Naive thymus-derived CD8-positive, alpha-beta T cell (primary cell): Measurements from ENCODE around the gene KIF6. TPM values are rescaled to one million over a fixed set of nuclear protein-coding genes. Genes with fewer than 3 reads are reported as not detected.

Experiments
- ATAC-seq, 2 donors: fragments of 150-1000 bp; cut with Tn5 transposase in 1 of 2; sonication (Bioruptor Pico), chemical (Tn5 transposase) in 1 of 2; 1 replicate in 1 of 2; 2 replicates in 1 of 2; pipeline ENCODE4 v1.10.0; 2021; ENCODE audit warnings: mild to moderate bottlenecking in 2 of 2, moderate library complexity in 2 of 2
- POLR2A ChIA-PET: fragments of 350-600 bp; sonication (Branson Sonifier 250); formaldehyde crosslinking; loops from one replicate; lab custom pipeline; 2021; ENCODE audit warnings: antibody characterized with exemption; lab: Charles Lee
- DNase-seq, 10 donors: peaks; one replicate each; pipeline versions ENCODE4 v3.0.0 to v3.0.0-alpha.2; 2020 to 2022
- H3K27ac Mint-ChIP-seq, 10 donors: one replicate each; pipeline ENCODE4 v1.8.0; 2020 to 2022; ENCODE audit warnings: mild to moderate bottlenecking in 10 of 10, mixed read lengths in 10 of 10, moderate library complexity in 4 of 10, inconsistent platforms in 1 of 10
- H3K27me3 Mint-ChIP-seq, 5 donors: one replicate each; pipeline ENCODE4 v1.8.0; 2021 to 2022; ENCODE audit warnings: mixed read lengths in 5 of 5
- H3K36me3 Mint-ChIP-seq, 3 donors: one replicate each; pipeline ENCODE4 v1.8.0; 2020 to 2022; ENCODE audit warnings: mixed read lengths in 3 of 3, mild to moderate bottlenecking in 2 of 3, inconsistent platforms in 1 of 3
- H3K4me1 Mint-ChIP-seq, 4 donors: one replicate each; pipeline ENCODE4 v1.8.0; 2021 to 2022; ENCODE audit warnings: mixed read lengths in 4 of 4
- H3K4me3 Mint-ChIP-seq, 10 donors: one replicate each; pipeline ENCODE4 v1.8.0; 2020 to 2022; ENCODE audit warnings: mild to moderate bottlenecking in 10 of 10, mixed read lengths in 10 of 10, moderate library complexity in 6 of 10, inconsistent platforms in 1 of 10
- H3K9me3 Mint-ChIP-seq, 9 donors: one replicate each; pipeline ENCODE4 v1.8.0; 2020 to 2022; ENCODE audit warnings: mixed read lengths in 9 of 9, mild to moderate bottlenecking in 3 of 9, inconsistent platforms in 1 of 9, moderate library complexity in 1 of 9
- polyA plus RNA-seq, 3 donors: library from polyadenylated mRNA; unstranded; fragments of 300-500 nt; fragmentation: Illumina TruSeq; gene quantifications; one replicate each; pipeline ENCODE4 v1.2.3, GENCODE V29; 2021
- total RNA-seq, 8 experiments: library from RNA in 2 of 8; stranded (reverse) in 2 of 8; gene quantifications; one replicate each; pipeline ENCODE4 v1.2.3 and lab custom pipeline; 2021 to 2026

The KIF6 gene
- total and polyA plus RNA-seq, 5 experiments from 2014 or later = 0.39 TPM; not detected in 4

DNA sequence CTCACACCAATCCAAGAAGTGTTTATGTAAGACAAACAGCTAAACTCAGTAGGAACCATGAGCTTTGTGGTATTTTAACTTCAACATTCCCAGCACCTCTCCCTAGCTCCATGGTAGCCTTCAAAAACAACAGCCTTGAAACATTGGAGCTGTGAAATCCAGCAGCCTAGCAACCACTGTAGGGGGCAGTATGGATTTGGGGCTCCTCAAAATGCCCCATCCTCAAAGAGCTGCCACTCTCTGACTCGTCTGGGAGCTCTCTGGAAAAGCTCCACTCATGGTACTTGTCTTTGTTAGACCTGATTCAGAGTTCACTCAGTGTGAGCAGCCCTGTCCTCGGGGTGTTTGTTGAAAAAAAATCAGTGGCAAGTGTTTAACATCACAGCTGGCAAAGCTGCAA is 82.9 kb downstream of the KIF6 start:
- no peak overlapping the region for H3K4me3 Mint-ChIP-seq
- DNase-seq = no peak
- peaks cover 10 to 42% (median 14%) of the 10 kb centered on the region in 5 donors for H3K27me3 Mint-ChIP-seq
- POLR2A ChIA-PET = no interaction called here
- peaks cover 0 to 5% (median 0%) of the 10 kb centered on the region in 9 donors for H3K9me3 Mint-ChIP-seq
- H3K4me1 Mint-ChIP-seq = no peaks in the 10 kb centered on the region
- no peaks in the 10 kb centered on the region for H3K36me3 Mint-ChIP-seq
- no peak overlapping the region for H3K27ac Mint-ChIP-seq
- ATAC-seq = no peak

DNA sequence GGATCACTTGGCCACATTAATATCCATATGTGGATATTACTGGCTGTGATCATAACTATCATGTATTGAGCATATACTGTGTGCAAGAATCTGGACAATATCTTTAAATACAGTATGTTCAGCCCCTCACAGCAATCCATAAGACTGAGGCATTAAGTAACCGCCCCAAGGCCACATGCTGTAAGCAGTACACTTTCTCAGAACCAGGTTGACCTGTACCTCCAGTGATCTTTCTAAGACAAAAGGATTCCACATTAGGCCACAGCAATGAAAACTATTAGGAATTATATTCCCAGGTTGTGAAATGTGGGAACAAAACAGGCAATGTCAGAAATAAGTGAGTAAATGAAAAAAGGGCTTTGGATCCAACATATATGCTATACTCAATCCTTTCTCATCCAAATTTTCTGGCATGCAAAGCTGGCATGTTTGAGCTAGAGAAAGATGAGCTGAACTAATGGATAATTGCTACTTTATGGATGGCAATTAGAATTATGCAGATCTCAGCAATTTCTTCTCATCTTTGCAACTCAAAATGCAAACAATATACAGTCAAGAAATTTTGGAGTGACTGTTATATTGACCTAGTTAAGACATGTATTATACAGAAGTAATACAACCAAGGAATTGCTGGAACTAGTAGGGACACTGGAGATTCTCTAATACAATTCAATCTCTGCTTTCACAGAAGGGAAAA is 86.9 kb downstream of the KIF6 start:
- ATAC-seq = no peak
- POLR2A ChIA-PET = no interaction called here
- H3K4me1 Mint-ChIP-seq = no peaks in the 10 kb centered on the region
- no peaks in the 10 kb centered on the region for H3K9me3 Mint-ChIP-seq
- no peak overlapping the region for H3K4me3 Mint-ChIP-seq
- peaks cover 10 to 35% (median 15%) of the 10 kb centered on the region in 5 donors for H3K27me3 Mint-ChIP-seq
- no peak for DNase-seq
- H3K27ac Mint-ChIP-seq = no peak overlapping the region
- no peaks in the 10 kb centered on the region for H3K36me3 Mint-ChIP-seq

DNA sequence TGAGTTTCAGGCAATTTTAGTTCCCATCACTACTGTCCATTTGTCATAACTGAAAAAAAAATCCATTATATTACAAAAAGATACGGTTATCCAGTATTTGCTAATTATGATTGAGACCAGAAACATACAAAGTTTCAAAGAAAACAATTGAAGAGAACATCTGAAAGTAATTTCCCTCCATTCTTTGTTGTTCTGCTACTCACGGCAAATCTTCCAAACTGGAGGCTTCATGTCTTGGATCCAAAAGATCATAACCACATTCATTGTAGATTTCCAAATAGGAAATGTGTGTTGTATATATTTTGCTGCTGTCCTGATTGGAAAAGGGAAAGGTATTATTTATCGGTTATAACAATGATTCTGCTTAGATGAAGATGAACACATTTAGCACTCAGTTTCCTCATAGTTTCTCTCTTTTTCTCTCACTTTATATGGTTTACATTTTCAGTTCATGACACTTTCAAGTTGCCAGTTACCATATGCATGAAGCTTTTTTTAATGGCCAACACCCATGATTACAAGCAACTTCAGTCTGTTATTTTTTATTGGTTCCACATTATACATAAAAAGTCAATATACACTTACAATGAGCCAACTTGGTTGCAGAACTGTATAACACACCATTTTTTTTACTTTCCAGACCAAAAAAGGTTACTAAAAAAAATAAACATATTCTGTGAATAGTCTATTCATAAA is 90.4 kb downstream of the KIF6 start:
- peaks cover 0 to 2% (median 0%) of the 10 kb centered on the region in 3 donors for H3K36me3 Mint-ChIP-seq
- POLR2A ChIA-PET = no interaction called here
- peaks cover 0 to 2% (median 0%) of the 10 kb centered on the region in 9 donors for H3K9me3 Mint-ChIP-seq

DNA sequence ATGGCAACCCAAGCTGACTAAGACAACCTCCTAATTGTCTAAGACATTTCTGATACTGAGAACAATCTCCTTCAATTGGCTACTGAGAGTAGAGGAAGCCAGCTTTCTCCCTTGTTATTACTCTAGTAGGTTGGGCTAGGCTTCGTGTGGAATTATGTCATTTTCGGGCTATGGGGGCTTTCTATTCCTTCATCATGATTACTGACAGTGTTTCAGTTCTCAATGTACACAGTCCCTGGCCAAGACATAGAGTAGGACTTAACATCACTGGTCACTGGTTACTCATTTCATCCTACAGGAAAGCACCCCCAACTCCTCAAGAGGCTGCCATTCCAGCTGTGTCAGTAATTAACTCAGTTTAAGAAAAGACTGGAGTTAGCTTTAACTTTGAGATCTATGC is 100.0 kb downstream of the KIF6 start:
- no peak overlapping the region for H3K4me3 Mint-ChIP-seq
- peaks cover 8 to 36% (median 13%) of the 10 kb centered on the region in 5 donors for H3K27me3 Mint-ChIP-seq
- peaks cover 0 to 3% (median 0%) of the 10 kb centered on the region in 9 donors for H3K9me3 Mint-ChIP-seq
- no peak for ATAC-seq
- DNase-seq = no peak
- H3K27ac Mint-ChIP-seq = no peak overlapping the region
- H3K36me3 Mint-ChIP-seq = peaks cover 0 to 3% (median 0%) of the 10 kb centered on the region in 3 donors
- POLR2A ChIA-PET = no interaction called here
- H3K4me1 Mint-ChIP-seq = no peaks in the 10 kb centered on the region

More for the DNA sequence above, 90.4 kb downstream of the KIF6 start:
- ATAC-seq (no peak), DNase-seq (no peak)
- no peaks in the 10 kb centered on the region for H3K4me1 Mint-ChIP-seq
- no peak overlapping the region for H3K4me3 Mint-ChIP-seq
- peaks cover 8 to 29% (median 10%) of the 10 kb centered on the region in 5 donors for H3K27me3 Mint-ChIP-seq
- H3K27ac Mint-ChIP-seq = no peak overlapping the region

DNA sequence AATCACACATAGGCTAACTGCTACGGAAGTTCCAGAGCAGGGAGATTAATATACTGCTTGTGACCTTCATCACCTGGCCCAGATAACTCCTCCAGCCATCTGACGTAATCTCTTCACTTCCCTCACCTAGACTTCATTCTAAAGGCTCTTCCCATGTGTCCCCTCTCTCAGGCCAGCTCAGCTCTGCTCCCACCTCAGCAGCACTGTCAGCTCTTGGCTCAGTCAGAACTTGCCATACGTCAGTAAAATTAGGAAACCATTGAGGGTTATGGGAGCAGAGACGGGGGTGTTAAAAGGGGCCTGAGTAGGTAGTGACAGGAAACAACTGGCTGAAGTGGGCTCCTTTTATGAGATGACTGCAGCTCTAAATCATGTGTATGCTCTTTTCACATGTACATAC is 101.5 kb downstream of the KIF6 start:
- POLR2A ChIA-PET = no interaction called here
- Mint-ChIP-seq H3K36me3 (no peaks in the 10 kb centered on the region), H3K27ac (no peak overlapping the region), H3K4me3 (no peak overlapping the region), H3K9me3 (peaks cover 0 to 1% (median 0%) of the 10 kb centered on the region in 9 donors), H3K27me3 (peaks cover 8 to 26% (median 10%) of the 10 kb centered on the region in 5 donors), H3K4me1 (no peaks in the 10 kb centered on the region)
- ATAC-seq (no peak), DNase-seq (no peak)

DNA sequence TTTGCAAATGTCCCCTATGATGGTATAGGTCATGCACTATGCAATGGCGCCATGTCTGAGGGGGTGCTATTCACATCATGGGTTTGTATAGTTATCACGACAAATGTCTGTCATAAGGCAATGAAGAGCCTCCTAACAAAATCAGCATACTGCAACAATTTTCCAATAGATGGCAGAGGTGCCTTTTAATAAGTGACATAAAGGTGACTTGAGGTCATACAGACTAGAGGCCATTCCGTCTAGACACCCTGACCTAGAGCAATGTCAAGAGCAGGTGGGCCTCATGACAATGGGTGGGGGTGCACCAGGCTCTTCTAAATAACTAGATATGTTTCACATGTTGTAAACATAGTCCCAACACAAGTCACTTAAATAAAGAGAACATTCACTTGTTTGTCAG is 107.7 kb downstream of the KIF6 start:
- Mint-ChIP-seq H3K4me3 (no peak overlapping the region), H3K36me3 (no peaks in the 10 kb centered on the region), H3K27ac (no peak overlapping the region), H3K27me3 (peaks cover 2 to 12% (median 5%) of the 10 kb centered on the region in 5 donors), H3K9me3 (no peaks in the 10 kb centered on the region), H3K4me1 (no peaks in the 10 kb centered on the region)
- DNase-seq (no peak), ATAC-seq (no peak)
- POLR2A ChIA-PET = no interaction called here

DNA sequence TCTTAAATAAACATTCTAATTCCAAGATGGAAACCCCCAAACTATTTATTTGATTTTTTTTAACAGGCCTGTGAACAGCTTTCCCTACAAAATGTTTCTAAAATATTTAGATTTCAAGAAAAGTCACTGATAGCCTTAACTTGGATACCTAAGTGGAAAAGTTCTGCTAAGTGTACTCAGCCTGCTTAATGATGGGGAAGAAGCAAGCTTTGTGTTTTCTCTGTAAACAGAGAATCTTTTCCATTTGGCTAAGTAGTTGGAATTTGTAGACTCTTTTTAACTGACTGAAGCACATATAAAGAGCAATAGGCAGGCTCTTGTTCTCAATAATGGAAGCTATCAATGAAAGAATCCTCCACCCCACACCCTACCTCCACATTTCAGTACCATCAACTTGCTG is 108.2 kb downstream of the KIF6 start:
- POLR2A ChIA-PET = no interaction called here
- H3K27me3 Mint-ChIP-seq = peaks cover 2 to 12% (median 5%) of the 10 kb centered on the region in 5 donors
- no peak for ATAC-seq
- H3K4me3 Mint-ChIP-seq = no peak overlapping the region
- no peaks in the 10 kb centered on the region for H3K36me3 Mint-ChIP-seq
- DNase-seq = no peak
- H3K9me3 Mint-ChIP-seq = no peaks in the 10 kb centered on the region
- no peaks in the 10 kb centered on the region for H3K4me1 Mint-ChIP-seq
- H3K27ac Mint-ChIP-seq = no peak overlapping the region

DNA sequence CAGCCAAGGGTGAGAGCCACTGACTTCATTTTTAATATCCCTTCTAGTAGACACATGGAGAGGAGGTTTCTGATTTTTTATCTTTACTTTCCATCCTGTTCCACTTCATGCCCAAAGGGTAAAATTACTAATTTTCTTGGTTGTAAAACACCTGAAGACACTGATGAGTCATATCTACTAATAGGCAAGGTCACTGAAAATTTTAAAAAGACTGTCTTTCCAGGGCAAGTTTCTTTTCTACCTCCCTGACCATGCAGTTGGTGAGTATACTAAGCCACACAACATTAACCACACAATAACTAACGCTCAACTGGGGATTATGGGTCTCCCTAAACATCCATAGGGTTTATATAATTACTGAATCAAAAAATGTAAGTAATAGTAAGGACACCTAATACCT is 109.6 kb downstream of the KIF6 start:
- ATAC-seq (no peak), DNase-seq (no peak)
- Mint-ChIP-seq H3K4me1 (no peaks in the 10 kb centered on the region), H3K9me3 (no peaks in the 10 kb centered on the region), H3K27ac (peak overlapping the region in 2 of 10 donors; percentile 25 to 65), H3K4me3 (no peak overlapping the region), H3K36me3 (no peaks in the 10 kb centered on the region), H3K27me3 (peaks cover 2 to 12% (median 5%) of the 10 kb centered on the region in 5 donors)
- POLR2A ChIA-PET = no interaction called here

DNA sequence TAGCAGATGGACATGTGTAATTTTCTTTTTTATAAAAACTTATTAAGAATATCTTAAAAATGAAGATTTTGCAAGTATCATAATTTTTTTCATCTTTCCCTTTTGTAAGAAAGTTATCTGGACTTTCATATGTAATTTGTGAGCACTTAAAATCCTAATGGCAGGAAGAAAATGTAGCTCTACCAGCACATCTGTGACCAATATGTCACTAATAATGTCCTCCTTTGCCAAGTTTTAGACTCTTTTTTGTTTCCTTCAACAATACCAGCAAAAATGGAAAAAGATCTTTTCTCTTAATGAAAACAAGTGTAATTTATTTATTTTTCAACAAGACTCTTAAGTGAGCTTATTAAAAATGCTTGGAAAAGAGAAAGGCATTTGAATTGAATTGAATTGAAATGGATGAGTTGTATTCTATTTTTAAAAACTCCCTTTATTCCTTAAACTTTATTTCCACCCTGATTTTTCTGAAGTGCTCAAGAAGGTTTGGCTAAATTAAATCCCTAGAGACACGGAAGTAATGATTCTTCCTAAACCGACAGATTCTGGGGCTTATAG is 110.7 kb downstream of the KIF6 start:
- H3K4me1 Mint-ChIP-seq = no peaks in the 10 kb centered on the region
- POLR2A ChIA-PET = no interaction called here
- no peaks in the 10 kb centered on the region for H3K36me3 Mint-ChIP-seq

DNA sequence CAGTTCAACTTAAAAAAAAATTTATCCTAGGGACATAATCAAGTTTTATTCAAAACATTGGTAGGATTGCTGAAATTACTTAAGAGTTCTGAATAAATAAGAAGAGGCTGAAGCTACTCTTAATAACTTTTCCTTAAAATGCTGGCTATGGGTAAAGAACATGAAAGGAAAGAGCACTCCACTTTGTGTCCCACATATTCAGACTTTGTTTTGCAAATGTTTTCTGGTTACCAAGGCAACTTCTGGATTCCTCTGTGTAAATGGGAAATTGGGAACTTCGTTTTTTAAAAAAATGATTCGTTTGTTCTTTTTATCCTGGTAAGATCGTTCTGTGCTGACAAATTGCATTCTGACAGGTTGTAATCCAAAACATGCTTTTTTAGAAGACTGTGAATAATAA is 115.0 kb downstream of the KIF6 start:
- no peak for ATAC-seq
- Mint-ChIP-seq H3K4me1 (no peaks in the 10 kb centered on the region), H3K27me3 (peaks cover 0 to 28% (median 4%) of the 10 kb centered on the region in 5 donors), H3K9me3 (no peaks in the 10 kb centered on the region), H3K36me3 (no peaks in the 10 kb centered on the region), H3K4me3 (no peak overlapping the region), H3K27ac (no peak overlapping the region)
- POLR2A ChIA-PET = no interaction called here
- DNase-seq = no peak

More for the DNA sequence above, 110.7 kb downstream of the KIF6 start:
- no peak overlapping the region for H3K4me3 Mint-ChIP-seq
- H3K9me3 Mint-ChIP-seq = no peaks in the 10 kb centered on the region
- ATAC-seq (no peak), DNase-seq (no peak)
- peaks cover 2 to 12% (median 5%) of the 10 kb centered on the region in 5 donors for H3K27me3 Mint-ChIP-seq
- H3K27ac Mint-ChIP-seq = no peak overlapping the region

DNA sequence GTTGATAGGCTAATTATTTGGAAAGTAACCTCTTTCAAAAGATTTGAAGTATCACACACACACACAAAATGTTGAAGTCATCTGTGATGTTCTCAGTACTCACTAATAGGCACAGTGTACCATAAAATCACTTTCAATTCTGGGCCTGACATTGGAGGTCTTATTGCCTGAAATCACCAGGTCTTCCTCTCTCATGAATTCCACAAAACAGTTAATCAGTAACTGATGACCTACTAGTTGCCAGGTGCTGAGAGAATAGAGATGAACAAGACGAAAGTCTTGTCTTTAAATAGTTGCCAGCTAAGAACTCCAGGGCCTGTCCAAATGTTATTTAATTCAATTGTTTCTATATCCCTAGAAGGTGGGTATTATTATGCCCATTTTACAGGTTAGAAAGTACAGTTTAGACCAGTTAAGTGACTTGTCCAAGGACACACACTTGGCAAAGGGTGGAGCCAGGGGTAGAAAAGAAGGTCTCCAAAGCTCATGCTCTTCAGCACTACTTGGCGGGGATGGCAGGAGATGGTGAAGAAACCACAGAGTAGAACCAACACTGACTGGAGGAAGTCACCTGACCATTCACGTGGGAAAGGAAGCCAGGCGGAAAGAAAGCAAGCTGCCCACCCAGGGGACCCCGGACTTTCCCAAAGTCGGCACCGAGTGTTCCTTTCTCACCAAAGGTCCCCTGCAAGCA is 116.4 kb downstream of the KIF6 start:
- ATAC-seq = no peak
- Mint-ChIP-seq H3K27ac (no peak overlapping the region), H3K4me1 (no peaks in the 10 kb centered on the region), H3K27me3 (peaks cover 0 to 34% (median 4%) of the 10 kb centered on the region in 5 donors), H3K9me3 (no peaks in the 10 kb centered on the region), H3K4me3 (no peak overlapping the region), H3K36me3 (no peaks in the 10 kb centered on the region)
- POLR2A ChIA-PET = no interaction called here
- no peak for DNase-seq

DNA sequence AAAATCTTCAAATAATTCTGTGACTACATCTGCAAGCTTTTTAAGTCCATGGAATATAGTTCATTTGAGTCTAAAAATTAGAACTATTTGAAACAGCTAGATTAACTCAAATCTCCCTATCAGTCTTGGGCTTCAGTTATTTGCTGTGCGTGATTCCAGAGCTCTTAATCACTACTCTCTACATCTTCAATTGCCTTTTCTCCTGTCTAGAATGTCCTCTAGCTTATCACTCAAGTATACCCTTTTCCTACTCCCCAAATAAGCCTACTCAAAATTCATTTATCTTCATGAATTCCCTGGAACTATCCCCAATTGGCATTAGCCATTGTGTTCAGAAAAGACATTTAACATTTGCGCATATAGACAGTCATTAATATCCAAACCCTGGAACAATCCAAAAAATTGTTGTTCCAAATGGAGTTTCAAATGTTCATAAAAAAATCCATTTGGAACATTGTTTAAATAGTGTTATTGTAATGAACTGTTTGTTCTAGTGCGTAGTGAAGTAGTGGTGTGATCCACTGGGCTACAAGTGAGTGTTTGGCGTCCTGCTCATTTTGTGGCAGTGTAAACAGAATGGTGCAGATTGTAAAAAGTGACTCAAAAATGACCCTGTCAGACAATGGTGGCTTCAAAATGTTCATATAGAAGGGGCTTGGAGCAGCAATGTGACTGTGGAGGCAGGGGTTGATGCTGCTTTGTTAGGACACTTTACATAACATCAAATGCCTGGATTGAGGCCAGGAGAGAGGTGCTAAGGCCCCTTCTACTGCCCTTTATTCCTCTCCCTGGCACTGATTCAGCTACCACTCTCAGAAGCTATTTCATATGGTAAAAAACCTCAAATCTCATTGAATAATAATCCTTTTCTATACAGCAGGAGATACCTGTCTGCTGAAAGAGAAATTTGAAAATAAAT is 122.3 kb downstream of the KIF6 start:
- Mint-ChIP-seq H3K36me3 (no peaks in the 10 kb centered on the region), H3K27ac (no peak overlapping the region), H3K9me3 (peaks cover 0 to 2% (median 0%) of the 10 kb centered on the region in 9 donors), H3K27me3 (peaks cover 4 to 41% (median 8%) of the 10 kb centered on the region in 5 donors), H3K4me3 (no peak overlapping the region), H3K4me1 (no peaks in the 10 kb centered on the region)
- ATAC-seq = no peak
- POLR2A ChIA-PET = no interaction called here
- DNase-seq = no peak
